ENCODE measurements around the gene SPTBN2.

SPTBN2 gene

DNA sequence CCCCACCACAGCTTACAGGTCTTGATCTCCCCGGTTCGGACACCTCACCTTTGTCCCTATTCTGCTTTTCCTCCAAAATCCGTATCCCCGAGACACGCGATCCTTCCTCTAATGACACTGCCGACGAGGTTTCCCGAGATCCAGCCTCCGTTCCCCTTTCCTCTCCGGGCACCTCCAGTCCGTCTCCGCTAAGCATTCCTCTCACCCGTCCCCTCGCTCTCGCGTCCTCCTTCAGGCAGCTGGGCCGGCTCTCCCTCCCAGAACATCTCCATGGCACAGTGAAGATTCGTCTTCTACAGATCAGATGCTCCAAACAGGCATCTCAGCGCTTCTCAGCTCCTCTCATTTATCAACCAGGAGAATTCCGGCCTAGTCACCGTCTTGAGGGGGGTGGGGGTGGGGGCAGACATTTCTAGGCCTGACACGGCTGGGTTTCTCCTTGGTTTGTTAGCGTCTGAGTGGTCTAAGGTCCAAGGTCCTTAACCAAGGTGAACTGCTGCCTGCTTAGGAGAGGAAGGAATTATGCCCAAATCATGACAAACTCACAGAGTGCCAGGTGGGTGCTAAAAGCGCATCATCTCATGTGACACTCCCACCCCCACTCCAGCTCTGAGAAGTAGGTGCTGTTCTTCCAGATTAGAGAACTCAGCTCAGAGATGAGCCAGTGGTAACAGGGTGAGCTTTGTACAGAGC, at the start of gene SPTBN2:
TSS of gene SPTBN2 (minus strand) at position 524 of the 693 bp plus-strand sequence. CDS start 7,976 bp downstream, outside the sequence.
- no peak for DNase-seq (ENCODE audit: extremely low read depth, insufficient read length)
- TF ChIP-seq, protein P1, sequence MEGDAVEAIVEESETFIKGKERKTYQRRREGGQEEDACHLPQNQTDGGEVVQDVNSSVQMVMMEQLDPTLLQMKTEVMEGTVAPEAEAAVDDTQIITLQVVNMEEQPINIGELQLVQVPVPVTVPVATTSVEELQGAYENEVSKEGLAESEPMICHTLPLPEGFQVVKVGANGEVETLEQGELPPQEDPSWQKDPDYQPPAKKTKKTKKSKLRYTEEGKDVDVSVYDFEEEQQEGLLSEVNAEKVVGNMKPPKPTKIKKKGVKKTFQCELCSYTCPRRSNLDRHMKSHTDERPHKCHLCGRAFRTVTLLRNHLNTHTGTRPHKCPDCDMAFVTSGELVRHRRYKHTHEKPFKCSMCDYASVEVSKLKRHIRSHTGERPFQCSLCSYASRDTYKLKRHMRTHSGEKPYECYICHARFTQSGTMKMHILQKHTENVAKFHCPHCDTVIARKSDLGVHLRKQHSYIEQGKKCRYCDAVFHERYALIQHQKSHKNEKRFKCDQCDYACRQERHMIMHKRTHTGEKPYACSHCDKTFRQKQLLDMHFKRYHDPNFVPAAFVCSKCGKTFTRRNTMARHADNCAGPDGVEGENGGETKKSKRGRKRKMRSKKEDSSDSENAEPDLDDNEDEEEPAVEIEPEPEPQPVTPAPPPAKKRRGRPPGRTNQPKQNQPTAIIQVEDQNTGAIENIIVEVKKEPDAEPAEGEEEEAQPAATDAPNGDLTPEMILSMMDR (IDR thresholded peaks at IDR 0.05; ENCODE audit: insufficient read depth, low read length, poor library complexity, severe bottlenecking): no peak
- Histone ChIP-seq H3K36me3 (ENCODE audit: control insufficient read depth, insufficient read depth, low read length) (no peaks in the 10 kb centered on the region), H3K4me3 (replicated peaks; ENCODE audit: low read depth, low read length) (peak within 1 kb of the TSS; percentile 11; the same call in 1 of the 2 replicates), H3K27me3 (replicated peaks; ENCODE audit: control insufficient read depth, insufficient read depth, low read length) (peaks cover 9% of the 10 kb centered on the region)

DNA sequence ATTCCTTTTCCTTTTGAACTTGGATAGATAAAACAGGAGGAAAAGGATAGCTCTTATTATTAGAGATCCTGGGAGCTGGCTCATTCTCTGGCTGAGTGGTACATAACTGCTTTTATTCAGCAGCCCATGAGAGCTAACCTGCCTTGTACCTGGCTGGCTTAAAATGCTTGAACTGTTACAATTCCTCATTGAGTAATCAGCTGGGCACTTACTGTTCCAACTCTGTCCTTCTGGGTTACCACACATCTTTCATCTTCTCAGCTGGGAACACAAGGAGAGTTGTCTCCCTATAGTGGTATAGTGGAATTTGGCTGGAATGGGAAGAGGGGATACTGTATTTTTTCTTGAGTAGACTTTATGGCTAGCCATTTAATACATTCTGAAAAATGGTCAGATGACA, 39.8 kb upstream of the SPTBN2 start:
- H3K36me3 ChIP-seq (ENCODE audit: control insufficient read depth, insufficient read depth, low read length): no peaks in the 10 kb centered on the region; the same call in 1 of the 2 replicates
- TF ChIP-seq, protein P1 (IDR thresholded peaks at IDR 0.05; ENCODE audit: insufficient read depth, low read length, poor library complexity, severe bottlenecking): no peak
- DNase-seq (ENCODE audit: extremely low read depth, insufficient read length): no peak
- H3K4me3 ChIP-seq (replicated peaks; ENCODE audit: low read depth, low read length): no peak overlapping the region
- no peaks in the 10 kb centered on the region for H3K27me3 ChIP-seq (replicated peaks; ENCODE audit: control insufficient read depth, insufficient read depth, low read length)

DNA sequence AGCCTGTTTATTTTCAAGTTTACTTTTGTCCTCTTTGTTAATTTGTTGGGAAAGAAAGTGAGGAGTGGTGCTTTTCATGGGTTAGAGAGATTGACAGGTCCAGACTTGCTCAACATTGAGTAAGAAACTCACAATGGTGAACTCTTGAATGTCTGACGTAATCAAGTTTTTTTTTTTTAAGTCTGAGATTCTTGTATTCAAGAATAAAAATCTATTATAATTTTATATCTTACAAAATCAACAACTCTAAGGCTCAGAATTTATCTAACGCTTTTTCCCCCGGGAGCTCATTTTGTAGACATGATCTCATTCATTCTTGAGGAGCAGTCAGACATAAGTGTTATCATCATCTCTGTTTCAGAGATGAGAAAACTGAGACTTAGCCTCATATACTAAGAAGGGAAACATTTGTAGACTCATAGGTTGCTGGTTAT, 39.1 kb upstream of the SPTBN2 start:
- H3K4me3 ChIP-seq (replicated peaks; ENCODE audit: low read depth, low read length): no peak overlapping the region
- DNase-seq (ENCODE audit: extremely low read depth, insufficient read length): no peak
- TF ChIP-seq, protein P1 (IDR thresholded peaks at IDR 0.05; ENCODE audit: insufficient read depth, low read length, poor library complexity, severe bottlenecking): no peak
- no peaks in the 10 kb centered on the region for H3K27me3 ChIP-seq (replicated peaks; ENCODE audit: control insufficient read depth, insufficient read depth, low read length)
- no peaks in the 10 kb centered on the region; the same call in 1 of the 2 replicates for H3K36me3 ChIP-seq (ENCODE audit: control insufficient read depth, insufficient read depth, low read length)

DNA sequence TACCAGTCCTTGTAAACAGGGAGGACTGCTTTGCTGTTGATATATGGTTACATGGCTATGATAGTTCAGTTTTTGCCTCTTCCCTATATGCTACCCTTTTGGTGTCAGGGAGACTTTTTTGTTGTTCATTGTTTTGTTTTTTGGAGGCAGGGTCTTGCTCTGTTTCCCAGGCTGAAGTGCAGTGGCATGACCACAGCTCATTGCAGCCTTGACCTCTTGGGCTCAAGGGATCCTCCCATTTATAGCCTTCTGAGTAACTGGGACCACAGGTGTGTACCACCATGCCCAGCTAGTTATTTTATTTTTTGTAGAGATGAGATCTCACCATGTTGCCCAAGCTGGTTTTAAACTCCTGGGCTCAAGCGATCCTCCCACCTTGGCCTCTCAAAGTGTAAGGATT, 38.6 kb upstream of the SPTBN2 start:
- Histone ChIP-seq H3K36me3 (ENCODE audit: control insufficient read depth, insufficient read depth, low read length) (no peaks in the 10 kb centered on the region; the same call in 1 of the 2 replicates), H3K4me3 (replicated peaks; ENCODE audit: low read depth, low read length) (no peak overlapping the region), H3K27me3 (replicated peaks; ENCODE audit: control insufficient read depth, insufficient read depth, low read length) (no peaks in the 10 kb centered on the region)
- TF ChIP-seq, protein P1 (IDR thresholded peaks at IDR 0.05; ENCODE audit: insufficient read depth, low read length, poor library complexity, severe bottlenecking): no peak
- no peak for DNase-seq (ENCODE audit: extremely low read depth, insufficient read length)

DNA sequence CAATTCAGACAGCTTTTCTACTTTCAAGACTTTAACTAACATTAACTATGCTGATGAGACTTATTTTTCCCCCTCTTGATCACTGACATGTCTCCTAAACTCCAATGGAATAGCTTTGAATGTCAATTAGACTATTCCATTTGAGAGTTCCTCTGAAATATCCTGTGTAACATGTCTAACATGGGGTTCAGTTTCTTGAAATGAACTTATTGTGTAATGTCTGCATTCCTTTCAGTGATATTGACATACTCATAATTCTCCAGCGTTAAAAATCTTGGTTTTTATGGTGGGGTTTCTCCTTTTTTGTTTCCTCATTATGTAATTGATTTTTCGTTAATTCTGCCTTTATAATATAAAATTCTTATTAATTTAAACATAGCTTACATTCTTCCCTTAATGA, 37.7 kb upstream of the SPTBN2 start:
- Histone ChIP-seq H3K4me3 (replicated peaks; ENCODE audit: low read depth, low read length) (no peak overlapping the region), H3K36me3 (ENCODE audit: control insufficient read depth, insufficient read depth, low read length) (no peaks in the 10 kb centered on the region; the same call in 1 of the 2 replicates), H3K27me3 (replicated peaks; ENCODE audit: control insufficient read depth, insufficient read depth, low read length) (no peaks in the 10 kb centered on the region)
- no peak for DNase-seq (ENCODE audit: extremely low read depth, insufficient read length)
- TF ChIP-seq, protein P1 (IDR thresholded peaks at IDR 0.05; ENCODE audit: insufficient read depth, low read length, poor library complexity, severe bottlenecking): no peak

All from GM06990 (cell line).